GM19238 (cell line): ENCODE measurements around the gene SELENOI.

Source experiments
- DNase-seq: peaks from one replicate; pipeline ENCODE4 v3.0.0; 2011; ENCODE audit warnings: low spot score; ENCODE audit not compliant: insufficient read length

The SELENOI gene

GRCh38 chr2:26410764-26411243 is 64.9 kb downstream of the SELENOI start:
- DNase-seq = no peak

GRCh38 chr2:26411419-26411818 is 65.5 kb downstream of the SELENOI start:
- DNase-seq = no peak

GRCh38 chr2:26412091-26412673 is 66.2 kb downstream of the SELENOI start:
- no peak for DNase-seq

- DNase-seq = no peak
Measured at GRCh38 chr2:26414311-26414710, 68.4 kb downstream of the SELENOI start.

GRCh38 chr2:26421961-26422360 is 76.0 kb downstream of the SELENOI start:
- no peak for DNase-seq

- DNase-seq = no peak
Measured at GRCh38 chr2:26422947-26423629, 77.1 kb downstream of the SELENOI start.

- DNase-seq = no peak
Measured at GRCh38 chr2:26423750-26424149, 77.8 kb downstream of the SELENOI start.

- DNase-seq = no peak
Measured at GRCh38 chr2:26424221-26424620, 78.3 kb downstream of the SELENOI start.

GRCh38 chr2:26428846-26429245 is 82.9 kb downstream of the SELENOI start:
- no peak for DNase-seq

GRCh38 chr2:26429779-26430578 is 84.0 kb downstream of the SELENOI start:
- DNase-seq = no peak

GRCh38 chr2:26430826-26431225 is 84.9 kb downstream of the SELENOI start:
- DNase-seq = no peak

- no peak for DNase-seq
Measured at GRCh38 chr2:26432363-26432762, 86.4 kb downstream of the SELENOI start.

- no peak for DNase-seq
Measured at GRCh38 chr2:26432859-26433258, 86.9 kb downstream of the SELENOI start.

GRCh38 chr2:26435106-26435505 is 89.2 kb downstream of the SELENOI start:
- DNase-seq = no peak

- no peak for DNase-seq
Measured at GRCh38 chr2:26438526-26438925, 92.6 kb downstream of the SELENOI start.

- no peak for DNase-seq
Measured at GRCh38 chr2:26438926-26439325, 93.0 kb downstream of the SELENOI start.

GRCh38 chr2:26442301-26442700 is 96.4 kb downstream of the SELENOI start:
- DNase-seq = no peak

GRCh38 chr2:26442707-26443106 is 96.8 kb downstream of the SELENOI start:
- no peak for DNase-seq

- no peak for DNase-seq
Measured at GRCh38 chr2:26444236-26444635, 98.3 kb downstream of the SELENOI start.
